NCI-H446 (cell line): ENCODE results near the gene ID3.
"Not testable (repeated sequence)": the region's sequence is repeated elsewhere in the genome, so short reads cannot be mapped to it uniquely, and the experiment has no call there.

Experiments
- DNase-seq, 2 experiments: peaks; one replicate each; lab custom pipeline; 2025; lab: John Stamatoyannopoulos, UW

ID3 gene

DNA sequence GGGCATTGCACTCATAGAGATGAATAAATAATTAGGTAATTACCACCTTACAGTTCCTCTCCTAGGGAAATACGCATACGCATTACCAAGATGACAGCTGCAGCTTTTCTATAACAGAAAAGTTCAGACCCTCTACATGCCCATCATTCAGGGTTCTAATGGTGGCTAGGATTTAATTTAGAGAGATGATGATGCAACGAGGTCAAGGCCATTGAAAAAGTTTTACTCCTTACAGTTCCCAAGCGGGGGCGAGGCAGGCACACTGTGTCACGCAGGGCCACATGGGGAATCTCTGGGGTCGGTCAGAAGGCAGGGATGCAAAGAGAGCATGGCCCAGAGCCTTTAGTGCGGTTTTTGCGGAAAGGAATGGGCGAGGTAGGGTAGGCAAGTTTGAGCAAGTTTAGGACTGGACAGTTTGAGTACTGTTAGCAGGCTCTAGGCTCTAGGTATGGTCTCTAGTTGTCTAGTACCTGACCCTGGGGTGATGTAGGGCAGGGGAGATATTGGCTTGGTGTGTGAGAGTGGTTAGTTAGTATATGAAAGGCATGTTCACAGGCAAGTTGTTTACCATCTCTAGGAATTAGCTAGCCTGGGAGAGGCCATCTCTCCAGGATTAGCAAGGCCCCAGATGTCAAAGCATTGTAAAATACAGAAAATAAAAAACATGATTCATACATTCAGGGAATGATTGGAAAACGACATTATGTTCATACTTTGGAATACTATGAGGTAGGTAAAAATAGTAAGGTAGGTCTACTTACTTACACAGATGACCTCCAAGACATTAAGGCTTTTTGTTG lies 29.6 kb upstream of the ID3 start:
- no peak for DNase-seq

DNA sequence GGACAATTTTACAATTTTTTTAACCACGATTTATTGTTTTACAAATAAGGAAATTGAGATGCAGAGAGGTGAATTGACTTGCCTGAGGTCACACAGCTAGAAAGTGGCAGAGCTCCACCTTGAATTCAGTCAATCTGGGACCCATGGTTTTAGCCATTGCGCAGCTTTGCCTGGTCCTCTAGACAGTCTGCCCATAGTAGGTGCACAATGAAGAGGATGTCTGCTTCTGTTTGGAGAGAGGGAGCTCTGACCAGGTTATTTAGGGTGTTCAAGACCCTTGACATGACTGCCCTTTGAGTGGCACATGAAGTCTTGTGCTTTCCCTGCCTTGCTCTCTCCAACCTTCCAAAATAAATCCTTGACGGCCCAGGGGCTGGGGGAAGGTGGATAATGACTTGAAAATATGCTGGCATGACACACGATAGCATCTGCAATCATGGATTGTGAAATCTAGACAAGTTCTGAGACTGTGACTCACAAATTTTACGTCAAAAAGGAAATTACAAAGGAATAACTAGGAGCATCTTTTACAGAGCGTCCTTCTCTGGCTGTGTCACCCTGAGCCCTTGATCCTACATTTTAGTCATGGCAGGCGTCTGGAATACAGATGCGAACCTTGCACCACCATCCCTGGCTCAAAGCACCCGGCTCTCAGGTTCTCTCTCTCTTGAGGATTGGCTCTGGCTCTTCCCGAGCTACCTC lies 26.2 kb upstream of the ID3 start:
- no peak for DNase-seq

DNA sequence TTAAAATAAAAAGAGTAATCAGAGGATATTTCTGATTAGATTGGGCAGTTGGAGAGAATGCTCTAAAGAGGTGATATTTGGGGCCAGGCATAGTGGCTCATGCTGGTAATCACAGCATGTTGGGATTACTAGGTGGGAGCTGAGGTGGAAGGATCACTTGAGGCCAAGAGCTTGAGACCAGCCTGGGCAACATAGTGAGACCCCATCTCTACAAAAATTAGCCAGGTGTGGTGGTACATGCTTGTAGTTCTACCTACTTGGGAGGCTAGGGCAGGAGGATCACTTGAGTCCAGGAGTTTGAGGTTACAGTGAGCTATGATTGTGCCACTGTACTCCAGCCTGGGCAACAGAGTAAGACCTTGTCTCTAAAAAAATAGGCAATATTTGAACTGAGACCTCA lies 24.4 kb upstream of the ID3 start:
- DNase-seq = not testable (repeated sequence)

DNA sequence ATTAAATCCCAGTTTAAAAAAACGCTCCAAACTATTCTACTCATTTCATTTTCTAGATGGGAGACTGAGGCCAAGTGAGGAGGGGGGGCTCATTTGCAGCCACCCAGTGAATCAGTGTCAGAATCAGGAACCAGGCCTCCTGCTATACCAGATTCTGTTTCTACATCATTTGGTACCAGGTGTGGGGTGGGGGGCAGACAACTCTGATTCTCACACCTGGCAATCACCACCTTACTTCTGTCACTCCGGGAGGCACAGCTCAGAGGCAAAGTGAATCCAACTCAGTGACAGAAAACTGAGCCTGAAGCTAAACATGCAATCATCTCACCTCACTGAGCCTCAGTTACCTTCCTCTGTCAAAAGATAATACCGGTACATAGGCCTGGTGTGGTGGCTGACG lies 23.5 kb upstream of the ID3 start:
- DNase-seq = no peak

DNA sequence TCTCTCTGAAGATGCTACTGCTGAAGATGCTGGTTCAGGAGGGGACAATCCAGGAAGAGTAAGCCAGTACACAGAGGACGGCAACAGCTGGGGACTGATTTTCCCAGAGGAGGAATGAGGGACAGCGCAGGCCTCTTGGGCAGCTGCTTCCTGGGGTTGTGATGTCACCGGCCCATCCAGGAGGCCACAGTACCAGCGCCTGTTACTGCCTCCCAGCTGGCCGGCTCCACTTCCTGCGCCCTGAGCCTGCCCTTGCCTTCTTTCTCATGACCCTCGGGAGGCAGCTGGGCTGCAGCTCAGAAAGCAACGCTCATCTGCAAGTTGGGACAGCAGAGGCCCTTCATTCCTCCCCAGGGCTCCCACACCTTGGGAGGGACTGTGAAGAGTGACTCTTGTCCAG lies 21.9 kb upstream of the ID3 start:
- DNase-seq = no peak

DNA sequence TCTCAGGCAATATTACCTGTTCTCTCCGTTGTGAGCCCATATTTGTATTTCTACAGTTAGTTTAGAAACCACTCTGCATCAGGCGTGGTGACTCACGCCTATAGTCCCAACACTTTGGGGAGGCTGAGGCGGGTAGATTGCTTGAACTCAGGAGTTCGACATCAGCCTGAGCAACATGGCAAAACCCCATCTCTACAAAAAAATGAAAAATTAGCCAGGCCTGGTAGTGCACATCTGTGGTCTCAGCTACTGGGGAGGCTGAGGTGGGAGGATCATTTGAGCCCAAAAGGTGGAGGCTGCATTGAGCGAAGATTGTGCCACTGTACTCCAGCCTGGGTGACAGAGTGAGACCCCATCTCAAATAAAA lies 19.7 kb upstream of the ID3 start:
- no peak for DNase-seq

DNA sequence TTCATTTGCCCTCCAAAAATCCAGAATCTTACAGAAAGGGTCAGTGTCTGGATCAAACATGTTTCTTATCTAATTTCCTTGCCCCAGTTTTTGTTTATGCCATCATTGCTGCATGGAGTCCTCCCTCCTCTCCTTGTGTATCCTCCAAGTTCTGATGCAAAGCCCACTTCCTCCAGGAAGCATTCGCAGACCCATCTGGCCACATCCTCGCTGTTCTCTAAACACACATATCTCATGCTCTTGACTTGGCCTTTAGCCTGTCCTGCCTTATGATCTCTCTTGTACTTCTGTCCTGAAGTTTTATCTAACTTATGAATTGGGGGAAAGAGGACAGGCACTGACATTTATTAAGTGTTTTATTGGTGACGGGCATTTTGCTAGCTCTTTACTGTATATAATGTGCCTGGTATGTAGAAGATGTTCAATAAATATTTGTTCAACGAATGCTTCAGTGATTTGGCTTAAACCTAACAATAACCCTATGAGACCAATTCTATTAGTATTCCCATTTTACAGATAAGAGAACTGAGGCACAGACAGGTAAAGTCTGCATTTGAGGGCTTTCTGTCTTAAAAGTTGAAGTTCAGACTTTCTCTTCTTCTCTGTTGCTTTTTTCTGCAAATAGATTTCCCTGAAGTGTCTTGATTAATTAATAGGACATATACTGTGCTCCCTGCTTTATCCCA lies 19.2 kb upstream of the ID3 start:
- no peak for DNase-seq

DNA sequence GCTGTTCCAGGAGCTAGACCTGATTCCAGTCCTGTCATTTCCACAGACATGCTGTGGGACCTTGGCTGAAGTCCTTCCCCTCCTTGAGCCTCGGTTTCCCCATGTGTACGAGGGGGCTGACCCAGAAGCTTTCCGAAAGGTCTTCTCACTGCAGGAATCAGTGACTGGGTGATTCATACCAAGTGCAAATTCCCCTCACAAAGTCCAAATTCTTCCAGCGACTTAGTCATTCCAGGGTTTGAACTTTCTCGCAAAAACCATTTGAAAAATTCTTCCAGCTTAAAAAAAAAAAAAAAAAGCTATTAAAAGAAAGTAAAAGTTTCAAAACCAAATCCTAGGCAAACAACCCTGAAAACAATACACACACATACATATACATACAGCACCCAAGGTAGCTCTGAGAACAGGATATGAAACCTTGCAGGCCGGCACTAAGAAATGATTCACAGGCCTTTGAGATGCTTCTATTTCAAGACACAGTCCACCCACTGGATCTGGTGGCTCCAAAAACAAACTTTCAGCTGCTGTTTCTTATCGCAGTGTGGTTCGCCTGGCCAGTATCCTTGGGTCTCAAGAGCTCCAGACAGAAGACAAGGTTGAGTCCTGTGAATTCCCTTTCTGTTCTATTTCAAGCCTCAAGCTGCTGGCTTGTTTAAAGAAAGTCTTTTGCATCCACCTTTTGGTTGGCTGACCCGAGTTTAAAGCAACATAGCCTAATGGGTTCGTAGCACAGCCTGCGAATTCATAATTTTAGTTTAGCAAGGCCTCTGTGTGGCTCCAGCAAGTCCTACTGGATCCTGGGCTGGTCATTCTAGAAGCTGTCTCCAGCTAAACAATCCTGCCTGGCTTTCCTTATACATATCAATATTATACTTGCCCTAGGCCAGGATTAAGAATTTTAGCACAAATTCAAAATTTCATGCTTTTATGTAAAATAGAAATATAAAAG lies 18.0 kb upstream of the ID3 start:
- no peak for DNase-seq

DNA sequence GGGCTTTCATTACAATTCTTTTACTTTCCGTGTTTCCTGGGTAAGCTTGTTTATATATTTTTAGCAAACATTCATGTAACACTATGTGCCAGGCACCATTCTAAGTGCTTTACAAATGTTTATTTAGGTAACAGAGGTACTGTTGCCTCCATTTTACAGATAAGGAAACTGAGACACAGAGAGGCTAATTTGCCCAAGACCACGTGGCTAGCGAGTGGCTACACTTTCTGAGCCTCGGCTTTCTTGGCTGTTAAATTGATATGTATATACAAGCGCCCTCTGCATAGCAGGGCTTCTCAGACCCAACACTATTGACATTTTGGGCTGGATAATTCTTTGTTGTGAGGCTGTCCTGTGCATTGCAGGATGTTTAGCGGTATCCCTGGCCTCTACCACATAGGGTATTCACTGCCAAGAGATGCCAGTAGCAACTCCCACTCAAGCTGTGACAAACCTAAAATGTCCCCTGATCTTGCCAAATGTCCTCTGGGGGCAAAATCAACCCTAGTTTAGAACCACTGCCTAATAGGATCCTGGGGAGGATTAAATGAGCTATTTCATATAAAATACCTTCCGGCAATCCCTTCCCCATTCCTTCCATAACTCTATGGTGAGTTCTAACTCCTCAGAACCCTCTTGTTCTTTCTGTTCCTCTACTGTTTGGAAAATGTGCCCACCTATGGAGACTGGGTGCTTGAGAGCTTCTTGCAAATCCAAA lies 17.2 kb upstream of the ID3 start:
- no peak for DNase-seq

DNA sequence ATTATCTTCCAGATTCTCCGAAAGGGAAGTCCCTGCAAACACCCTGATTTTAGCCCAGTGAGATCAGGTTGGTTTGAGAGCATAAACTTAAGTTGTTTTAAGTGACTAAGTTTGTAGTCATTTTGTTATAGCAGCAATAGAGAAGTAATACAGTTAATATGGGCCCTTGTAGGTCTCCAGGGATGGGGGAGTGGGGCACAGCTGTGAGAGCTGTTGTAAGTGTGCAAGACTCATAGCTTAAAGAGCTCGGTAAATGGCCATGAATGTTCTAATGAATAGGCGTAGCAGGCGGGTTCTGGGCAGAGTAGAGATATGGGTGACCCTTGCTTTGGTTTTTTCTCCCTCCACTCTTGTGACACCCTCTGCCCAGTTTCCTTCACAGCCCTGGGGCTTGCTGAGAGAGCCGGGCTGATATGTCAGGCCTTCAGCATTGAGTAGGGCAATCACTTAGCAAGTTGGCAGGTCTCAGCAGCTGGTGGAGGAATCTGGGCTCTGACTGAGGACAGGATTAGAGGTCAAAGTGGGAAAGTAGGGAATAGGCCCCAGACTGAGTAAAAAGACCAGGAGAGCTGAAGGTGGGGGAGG lies 16.0 kb upstream of the ID3 start:
- DNase-seq = no peak

DNA sequence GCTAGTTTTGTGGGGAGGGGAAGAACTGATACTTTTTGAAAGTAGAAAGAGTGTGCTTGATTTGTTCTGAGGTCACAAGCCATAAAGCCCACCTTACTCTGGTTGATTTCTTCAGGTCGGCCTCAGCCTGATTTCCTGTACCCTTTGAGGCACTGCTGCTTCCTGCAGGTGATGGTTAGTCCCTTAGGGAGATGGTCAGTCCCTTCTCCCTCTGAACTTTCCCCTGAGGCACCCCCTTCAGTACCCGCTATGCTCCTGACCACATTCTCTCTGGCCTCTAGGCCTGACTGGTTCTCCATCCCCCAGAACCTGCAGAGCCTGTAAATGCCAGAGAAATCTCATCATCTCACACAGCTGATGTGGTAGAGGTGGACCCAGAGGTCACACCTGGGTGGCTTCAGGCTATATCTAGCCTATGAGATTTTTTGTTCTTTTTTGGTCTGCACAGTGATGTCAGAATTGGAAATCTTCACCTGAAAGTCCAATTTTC lies 15.0 kb upstream of the ID3 start:
- no peak for DNase-seq

DNA sequence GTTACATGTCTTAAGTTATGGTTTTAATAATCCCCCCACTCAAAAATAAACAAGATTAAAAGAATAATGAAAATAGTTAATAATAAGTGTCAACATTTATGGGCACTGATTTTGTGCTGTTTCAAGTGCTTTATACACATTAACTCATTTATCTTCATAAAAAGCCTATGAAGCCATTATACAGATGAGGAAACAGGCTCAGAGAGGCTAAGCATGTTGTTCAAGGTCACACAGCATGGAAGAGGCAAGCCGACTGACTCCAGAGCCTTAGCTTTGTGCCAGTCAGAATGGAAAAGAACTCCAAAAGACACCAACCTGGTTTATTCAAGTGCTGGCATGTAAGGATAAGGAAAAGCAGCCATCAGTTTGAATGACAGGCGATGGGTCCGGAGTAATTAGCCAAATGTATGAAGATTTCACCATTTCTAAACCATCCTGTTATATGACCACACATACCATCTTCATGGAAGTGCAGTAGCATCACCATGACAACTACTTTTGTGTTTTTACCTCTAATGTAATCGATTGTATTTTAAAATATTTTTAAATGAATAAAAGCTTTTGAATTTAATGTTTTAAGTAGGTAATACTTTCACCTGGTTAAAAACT lies 14.4 kb upstream of the ID3 start:
- DNase-seq = no peak

DNA sequence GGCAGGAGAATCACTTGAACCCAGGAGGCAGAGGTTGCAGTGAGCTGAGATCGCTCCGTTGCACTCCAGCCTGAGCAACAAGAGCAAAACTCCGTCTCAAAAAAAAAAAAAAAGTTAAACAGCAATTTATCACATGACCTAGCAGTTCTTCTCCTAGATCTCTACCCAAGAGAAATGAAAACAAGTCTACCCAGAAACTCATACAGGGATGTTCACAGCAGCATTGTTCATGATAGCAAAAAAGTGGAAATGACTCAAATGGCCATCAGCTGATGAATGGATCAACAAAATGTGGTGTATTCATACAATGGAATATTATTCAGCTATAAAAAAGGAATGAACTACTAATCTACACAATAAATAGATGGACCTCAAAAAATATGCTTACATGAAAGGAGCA lies 12.2 kb upstream of the ID3 start:
- DNase-seq = no peak

DNA sequence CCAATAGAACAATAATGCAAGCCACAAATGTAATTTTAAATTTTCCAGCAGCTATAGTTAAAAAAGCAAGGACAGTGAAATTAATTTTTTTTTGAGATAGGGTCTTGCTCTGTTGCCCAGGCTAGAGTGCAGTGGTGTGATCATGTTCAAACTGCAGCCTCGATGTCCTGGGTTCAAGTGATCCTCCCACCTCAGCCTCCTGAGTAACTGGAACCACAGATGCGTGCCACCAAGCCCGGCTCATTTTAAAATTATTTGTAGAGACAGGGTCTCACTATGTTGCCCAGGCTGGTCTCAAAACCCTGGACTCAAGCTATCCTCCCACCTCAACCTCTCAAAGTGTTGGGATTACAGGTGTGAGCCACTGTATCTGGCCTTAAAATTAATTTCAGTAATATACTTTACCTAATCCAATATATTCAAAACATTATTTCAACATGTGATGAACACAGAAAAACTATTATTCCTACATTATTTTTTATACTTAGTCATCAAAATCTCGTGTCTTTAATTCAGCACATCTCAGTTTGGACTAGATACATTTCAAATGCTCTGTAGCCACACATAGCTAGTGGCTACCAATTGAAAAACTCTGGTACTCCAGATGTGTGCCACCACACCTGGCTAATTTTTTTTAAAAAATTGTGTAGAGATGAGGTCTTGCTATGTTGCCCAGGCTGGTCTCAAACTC lies 10.8 kb upstream of the ID3 start:
- DNase-seq = no peak

DNA sequence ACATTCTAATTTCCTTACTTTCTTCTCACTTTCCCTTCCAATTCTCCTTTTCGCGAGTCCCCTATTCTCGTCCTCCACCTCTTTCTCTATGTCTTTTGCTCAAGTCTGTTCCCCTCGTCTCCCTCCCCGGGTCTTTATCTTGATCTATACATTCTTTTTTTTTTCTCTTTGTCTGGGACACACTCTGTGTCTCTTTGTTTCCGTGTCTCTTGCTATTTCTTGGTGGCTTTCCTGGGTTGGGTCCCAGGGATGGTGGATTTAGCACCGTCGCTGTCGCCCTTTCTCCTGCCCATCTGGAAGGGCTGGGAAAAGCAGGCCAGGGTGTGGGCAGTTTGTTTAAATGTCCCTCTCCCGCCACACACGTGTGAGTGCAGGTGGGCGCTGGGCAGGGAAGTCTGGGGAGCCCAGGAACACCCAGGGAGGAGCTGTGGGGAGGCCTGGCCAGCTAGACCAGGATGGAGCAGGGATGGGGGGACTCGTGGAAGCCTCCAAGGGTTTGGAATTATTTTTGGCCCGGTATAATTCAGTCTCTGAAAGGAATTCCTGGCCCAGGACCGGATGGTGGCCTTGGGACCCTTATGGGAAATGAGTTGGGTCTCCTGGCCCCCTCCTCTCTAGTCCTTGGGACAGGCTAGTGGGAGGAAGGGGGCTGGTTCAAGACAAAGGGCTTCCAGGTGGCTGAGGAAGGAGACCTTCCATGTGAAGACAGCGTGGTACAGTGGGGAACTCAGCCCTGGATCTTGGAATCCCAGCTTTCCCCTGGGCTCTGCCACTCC lies 9.5 kb upstream of the ID3 start:
- no peak for DNase-seq

DNA sequence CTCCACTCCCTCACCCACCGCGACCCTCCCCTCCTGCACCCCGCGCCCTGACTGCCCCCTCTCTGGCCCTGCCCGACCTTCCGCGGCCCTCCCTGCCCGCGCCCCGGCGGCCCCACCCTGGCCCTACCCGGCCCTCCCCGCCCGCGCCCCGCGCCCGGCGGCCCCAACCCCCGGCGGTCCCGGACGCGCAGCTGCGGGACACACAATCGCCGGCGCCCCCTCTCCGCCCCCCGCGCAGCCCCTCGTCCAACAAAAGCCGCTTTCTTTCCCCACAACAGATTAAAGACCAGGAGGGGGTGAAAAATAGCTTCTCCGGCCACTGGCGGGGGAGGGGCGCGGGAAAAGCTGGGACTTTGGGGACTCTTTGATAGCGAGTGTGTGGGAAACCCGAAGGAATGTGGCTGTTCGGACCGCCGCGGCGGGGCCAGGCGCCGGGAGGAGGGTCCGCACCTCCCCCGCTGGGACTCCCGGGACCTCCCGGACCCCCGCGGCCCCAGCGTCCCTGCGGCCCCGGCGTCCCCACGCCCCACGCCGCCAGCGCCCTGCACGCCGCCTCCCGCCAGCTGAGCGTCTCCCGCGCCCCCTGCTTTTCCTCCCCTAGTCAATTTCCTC lies 8.8 kb upstream of the ID3 start:
- DNase-seq = no peak

DNA sequence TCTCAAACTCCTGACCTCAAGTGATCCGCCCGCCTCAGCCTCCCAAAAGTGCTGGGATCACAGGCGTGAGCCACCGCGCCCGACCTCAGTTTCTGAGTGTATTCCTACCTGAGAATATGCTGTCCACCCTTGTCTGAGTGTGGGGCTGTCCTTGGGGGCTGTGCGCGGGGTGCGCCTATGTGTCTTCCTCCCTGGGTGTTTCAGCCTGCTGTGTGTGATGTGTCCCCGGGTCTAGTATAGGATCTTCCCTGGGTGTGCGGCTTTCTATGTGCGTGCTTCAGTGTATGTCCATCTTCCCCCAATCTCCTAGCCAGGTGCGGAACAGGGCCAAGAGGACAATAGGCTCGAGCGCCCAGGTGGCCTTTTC lies 8.3 kb upstream of the ID3 start:
- no peak for DNase-seq

DNA sequence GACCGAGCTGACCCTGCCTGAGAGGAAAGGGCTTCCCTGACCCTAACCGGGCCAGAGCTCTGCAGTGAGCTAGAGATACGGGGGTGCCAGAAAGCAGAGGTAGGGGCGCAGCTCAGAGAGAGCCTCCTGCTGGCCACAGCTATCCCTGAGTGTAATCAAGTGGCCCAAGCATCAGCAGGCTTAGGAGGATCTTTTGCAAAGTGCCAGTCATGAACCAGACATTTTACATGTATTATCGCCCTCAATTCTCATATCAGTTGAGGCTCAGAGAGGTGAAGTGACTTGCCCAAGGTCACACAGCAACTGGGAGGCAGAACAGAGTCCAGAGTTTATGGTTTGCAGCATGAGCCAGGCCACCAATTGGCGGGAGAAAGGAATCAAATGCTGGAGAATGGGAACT lies 7.0 kb upstream of the ID3 start:
- DNase-seq = no peak

DNA sequence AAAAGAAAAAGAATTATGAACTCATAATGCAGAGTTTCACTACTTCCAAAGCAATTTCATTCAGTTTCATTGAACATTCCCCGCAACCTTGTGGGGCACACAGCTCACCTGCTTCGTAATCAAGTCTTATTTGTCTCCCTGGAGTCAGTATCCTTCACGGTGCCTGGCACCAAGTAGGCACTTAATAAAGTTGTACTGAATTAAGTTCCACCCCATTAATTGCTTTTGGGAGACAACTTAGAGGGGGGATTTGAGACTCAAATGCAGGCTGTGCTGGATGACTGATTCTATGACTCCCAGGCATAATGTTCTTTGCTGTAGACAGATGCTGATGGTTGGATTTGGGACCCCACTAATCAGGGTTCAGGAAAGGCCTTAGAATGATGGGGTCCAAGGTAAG lies 6.5 kb upstream of the ID3 start:
- no peak for DNase-seq
